IMR-90 (cell line): Measurements from ENCODE around the gene DOHH. TPM values are rescaled to one million over a fixed set of nuclear protein-coding genes. Genes with fewer than 3 reads are reported as not detected.

Experiments used
- ATAC-seq: fragments of 200-7000 bp; cut with Tn5 transposase; 2 replicates; pipeline ENCODE4 v1.9.1; 2020; ENCODE audit warnings: low read depth, mild to moderate bottlenecking, moderate library complexity
- BruUV-seq: library from RNA; stranded (reverse); fragments of 400-500 nt; replicated peaks from 2 replicates; lab custom pipeline; 2021; lab: Mats Ljungman, UMichigan
- CTCF ChIA-PET: fragments of 300-600 bp; formaldehyde crosslinking; extraction: SDS; loops from one replicate; lab custom pipeline; 2021; ENCODE audit warnings: antibody characterized with exemption; lab: Yijun Ruan, JAX
- POLR2A ChIA-PET: fragments of 300-600 bp; sonication (Branson Sonifier 250); formaldehyde crosslinking; loops from one replicate; lab custom pipeline; 2022; ENCODE audit warnings: antibody characterized with exemption; ENCODE audit not compliant: unreplicated experiment; lab: Charles Lee
- DNase-seq: peaks from one replicate; pipeline ENCODE4 v3.0.0; 2013
- H2AFZ ChIP-seq: replicated peaks from 2 replicates; pipeline ENCODE3; 2013; ENCODE audit warnings: low read length, mild to moderate bottlenecking; ENCODE audit not compliant: poor library complexity
- H2AK5ac ChIP-seq: 2 replicates; pipeline ENCODE4 v1.6.1; 2013; ENCODE audit warnings: low read depth, low read length, inconsistent platforms
- H2AK9ac ChIP-seq: replicated peaks from 2 replicates; pipeline ENCODE3; 2013; ENCODE audit warnings: mild to moderate bottlenecking, low read depth, low read length, moderate library complexity; ENCODE audit not compliant: poor library complexity
- H2BK120ac ChIP-seq: 2 replicates; pipeline ENCODE4 v1.6.1; 2013; ENCODE audit warnings: low read depth, low read length, inconsistent platforms
- H2BK15ac ChIP-seq: 3 replicates; pipeline ENCODE4 v1.6.1; 2013; ENCODE audit warnings: low read depth, low read length, inconsistent platforms
- H2BK20ac ChIP-seq: 2 replicates; pipeline ENCODE4 v1.6.1; 2013; ENCODE audit warnings: low read depth, mild to moderate bottlenecking, inconsistent platforms, low read length, moderate library complexity
- H2BK5ac ChIP-seq: 2 replicates; pipeline ENCODE4 v1.6.1; 2013; ENCODE audit warnings: mild to moderate bottlenecking, low read depth, low read length, inconsistent platforms; ENCODE audit not compliant: poor library complexity, severe bottlenecking
- H3K14ac ChIP-seq: replicated peaks from 2 replicates; pipeline ENCODE4 v1.6.1; 2013; ENCODE audit warnings: low read depth, low read length, inconsistent platforms
- H3K18ac ChIP-seq: 2 replicates; pipeline ENCODE4 v1.6.1; 2013; ENCODE audit warnings: low read depth, low read length, control low read depth
- H3K23ac ChIP-seq: 2 replicates; pipeline ENCODE4 v1.6.1; 2013; ENCODE audit warnings: low read depth, low read length, inconsistent platforms
- H3K27ac ChIP-seq: 2 replicates; pipeline ENCODE4 v1.5.1; 2013; ENCODE audit warnings: mild to moderate bottlenecking, control low read depth, low read length; ENCODE audit not compliant: insufficient read depth
- H3K27me3 ChIP-seq: 2 replicates; pipeline ENCODE4 v1.6.1; 2013; ENCODE audit warnings: low read length; ENCODE audit not compliant: control insufficient read depth, insufficient read depth
- H3K36me3 ChIP-seq: 2 replicates; pipeline ENCODE4 v1.6.1; 2013; ENCODE audit warnings: low read length, mixed read lengths; ENCODE audit not compliant: control insufficient read depth, insufficient read depth
- H3K4ac ChIP-seq: 2 replicates; pipeline ENCODE4 v1.6.1; 2013; ENCODE audit warnings: low read depth, low read length, inconsistent platforms
- H3K4me1 ChIP-seq: 2 replicates; pipeline ENCODE4 v1.6.1; 2013; ENCODE audit warnings: low read length, mixed read lengths; ENCODE audit not compliant: control insufficient read depth, insufficient read depth
- H3K4me2 ChIP-seq: 2 replicates; pipeline ENCODE4 v1.6.1; 2013; ENCODE audit warnings: low read depth, mild to moderate bottlenecking, control low read depth, low read length, moderate library complexity
- H3K4me3 ChIP-seq: 2 replicates; pipeline ENCODE4 v1.5.1; 2013; ENCODE audit warnings: low read depth, mild to moderate bottlenecking, control low read depth, low read length, moderate library complexity; ENCODE audit not compliant: insufficient read depth
- H3K56ac ChIP-seq: 2 replicates; pipeline ENCODE4 v1.6.1; 2013; ENCODE audit warnings: low read length, inconsistent platforms; ENCODE audit not compliant: insufficient read depth; ENCODE audit errors: extremely low read depth
- H3K79me1 ChIP-seq, 2 experiments: 2 replicates each; pipeline ENCODE4 v1.6.1; 2013; ENCODE audit warnings: low read length in 2 of 2, inconsistent platforms in 1 of 2, low read depth in 1 of 2
- H3K9ac ChIP-seq: 2 replicates; pipeline ENCODE4 v1.6.1; 2013; ENCODE audit warnings: low read depth, low read length, control low read depth
- H3K9me1 ChIP-seq: 2 replicates; pipeline ENCODE4 v1.6.1; 2013; ENCODE audit warnings: low read length, inconsistent platforms; ENCODE audit not compliant: insufficient read depth
- H3K9me3 ChIP-seq: 2 replicates; pipeline ENCODE4 v1.6.1; 2013; ENCODE audit warnings: low read length; ENCODE audit not compliant: control insufficient read depth, insufficient read depth
- H4K20me1 ChIP-seq: 2 replicates; pipeline ENCODE4 v1.6.1; 2013; ENCODE audit warnings: low read length, inconsistent platforms; ENCODE audit not compliant: insufficient read depth
- H4K5ac ChIP-seq: 2 replicates; pipeline ENCODE4 v1.6.1; 2013; ENCODE audit warnings: mild to moderate bottlenecking, low read depth, low read length, control low read depth
- H4K8ac ChIP-seq, 2 experiments: 2 replicates each; pipeline ENCODE4 v1.6.1; 2013; ENCODE audit warnings: low read depth in 2 of 2, low read length in 2 of 2, control low read depth in 1 of 2, inconsistent platforms in 1 of 2
- H4K91ac ChIP-seq: 2 replicates; pipeline ENCODE4 v1.6.1; 2013; ENCODE audit warnings: low read depth, low read length, inconsistent platforms; ENCODE audit not compliant: insufficient read depth
- BHLHE40 ChIP-seq: fragments of 150-350 bp; IDR thresholded peaks from 2 replicates; pipeline ENCODE4 v1.6.1; 2016; ENCODE audit warnings: mild to moderate bottlenecking, low read depth, low read length
- CTCF ChIP-seq: conservative IDR thresholded peaks from 2 replicates; pipeline ENCODE4 v1.5.1; 2012; ENCODE audit warnings: mild to moderate bottlenecking, low read depth, low read length, improper control_type of control experiment
- MAFK ChIP-seq: IDR thresholded peaks from 2 replicates; pipeline ENCODE4 v1.6.1; 2012; ENCODE audit warnings: low read depth, low read length, improper control_type of control experiment
- RCOR1 ChIP-seq: IDR thresholded peaks from 2 replicates; pipeline ENCODE4 v1.6.1; 2012; ENCODE audit warnings: mild to moderate bottlenecking, low read length, improper control_type of control experiment; ENCODE audit not compliant: insufficient replicate concordance
- USF2 ChIP-seq: fragments of 150-350 bp; IDR thresholded peaks from 2 replicates; pipeline ENCODE4 v1.6.1; 2017; ENCODE audit warnings: mild to moderate bottlenecking, antibody characterized with exemption, low read length, low read depth
- WGBS, 2 experiments: methylation state at CpG; one replicate each; pipeline versions ENCODE4 v1.1.5 to v1.1.7; 2013; ENCODE audit warnings: missing lambda C conversion rate in 2 of 2; ENCODE audit not compliant: insufficient read length in 1 of 2; ENCODE audit errors: extremely low coverage in 2 of 2; 5-methylcytosine and 5-hydroxymethylcytosine counted together
- dilution Hi-C: fragments of 300-500 bp; cut with HindIII; formaldehyde crosslinking; loops from one replicate; pipeline ENCODE4 v1.14.3; 2018; ENCODE audit warnings: low sequenced_read_pairs; ENCODE audit not compliant: unreplicated experiment
- in situ Hi-C: fragments of 300-500 bp; cut with MboI; formaldehyde crosslinking; loops from 3 replicates; pipeline ENCODE4 v1.14.3; 2019; ENCODE audit warnings: low sequenced_read_pairs, inconsistent platforms, mixed read lengths
- intact Hi-C: fragments of 100-400 bp; cut with micrococcal nuclease; formaldehyde crosslinking; loops from 2 replicates; pipeline ENCODE4 v1.10.0; 2022
- polyA plus RNA-seq, 3 experiments: library from polyadenylated mRNA; depleted of rRNA; stranded (reverse); fragments of >200 nt; gene quantifications; 2 replicates each; pipeline ENCODE4 v1.2.3, GENCODE V29; 2012; ENCODE audit warnings: low replicate concordance in 1 of 3
- total RNA-seq: library from RNA; depleted of rRNA; stranded (reverse); fragments of >200 nt; gene quantifications from 2 replicates; pipeline ENCODE4 v1.2.3, GENCODE V29; 2012

The DOHH gene
- total and polyA plus RNA-seq, 2 of the 4 experiments (the other 2 are of a cell fraction): 3.2 to 9.2 TPM

- H3K9me1 ChIP-seq: 0 out of 2 replicates have a peak, but pooled peaks cover 2% of the 10 kb centered on the region
- TSS peak; percentile 50 for BruUV-seq
- no peaks in the 10 kb centered on the region for H3K27me3 ChIP-seq
- H3K23ac ChIP-seq: no peak overlapping the region
- H4K20me1 ChIP-seq: peaks cover 30% of the 10 kb centered on the region
- no peak overlapping the region for H3K4me2 ChIP-seq
- DNase-seq (no peak), ATAC-seq (no peak)
- no peak overlapping the region for H3K18ac ChIP-seq
- no peak overlapping the region for H3K4me3 ChIP-seq
- H4K5ac ChIP-seq: no peak overlapping the region
- H2BK20ac ChIP-seq: no peak overlapping the region
- CTCF ChIA-PET: no interaction called here
- H2AFZ ChIP-seq: peak overlapping the region; percentile 43
- no peak overlapping the region for H3K14ac ChIP-seq
- POLR2A ChIA-PET: no interaction called here
- no peak for TF ChIP-seq RCOR1
- no peak for TF ChIP-seq USF2
- TF ChIP-seq CTCF: no peak
- no peak for TF ChIP-seq MAFK
- TF ChIP-seq BHLHE40: no peak
- H3K9ac ChIP-seq: no peak overlapping the region
- 100% methylated on average over 7 of the region's 9 CpGs; no CpG with 5 or more reads in 1 of the 2 experiments for WGBS, 2 experiments
- H2BK5ac ChIP-seq: no peak overlapping the region
- no peak overlapping the region for H3K56ac ChIP-seq
- H2BK120ac ChIP-seq: no peak overlapping the region
- H2AK5ac ChIP-seq: no peak overlapping the region
- in situ Hi-C loops (no loop called here), dilution Hi-C loops (no loop called here), intact Hi-C loops (no loop called here)
- no peaks in the 10 kb centered on the region for H3K9me3 ChIP-seq
- H3K79me1 ChIP-seq: peaks cover 9 to 31% of the 10 kb centered on the region in 2 experiments; a peak in 3 of 4 replicates
- no peak overlapping the region for H3K27ac ChIP-seq
- H4K8ac ChIP-seq: no peak overlapping the region
- H3K4me1 ChIP-seq: no peaks in the 10 kb centered on the region
- no peak overlapping the region for H4K91ac ChIP-seq
- H3K36me3 ChIP-seq: peaks cover 61% of the 10 kb centered on the region
- no peak overlapping the region for H3K4ac ChIP-seq
- no peak overlapping the region for H2BK15ac ChIP-seq
- no peak overlapping the region for H2AK9ac ChIP-seq
These were observed 34.7 kb upstream of the DOHH start for GRCh38 chr19:3535235-3535535.
